IMR-90 (cell line): Measurements from ENCODE around the gene LEPROT. TPM values are rescaled to one million over a fixed set of nuclear protein-coding genes. Genes with fewer than 3 reads are reported as not detected.
A peak's percentile ranks its signal among the peaks of the same experiment; 100 is the strongest.

Source experiments
- ATAC-seq: fragments of 200-7000 bp; cut with Tn5 transposase; 2 replicates; pipeline ENCODE4 v1.9.1; 2020; ENCODE audit warnings: low read depth, mild to moderate bottlenecking, moderate library complexity
- BruUV-seq: library from RNA; stranded (reverse); fragments of 400-500 nt; replicated peaks from 2 replicates; lab custom pipeline; 2021; lab: Mats Ljungman, UMichigan
- CTCF ChIA-PET: fragments of 300-600 bp; formaldehyde crosslinking; extraction: SDS; loops from one replicate; lab custom pipeline; 2021; ENCODE audit warnings: antibody characterized with exemption; lab: Yijun Ruan, JAX
- POLR2A ChIA-PET: fragments of 300-600 bp; sonication (Branson Sonifier 250); formaldehyde crosslinking; loops from one replicate; lab custom pipeline; 2022; ENCODE audit warnings: antibody characterized with exemption; ENCODE audit not compliant: unreplicated experiment; lab: Charles Lee
- DNase-seq: peaks from one replicate; pipeline ENCODE4 v3.0.0; 2013
- H2AFZ ChIP-seq: replicated peaks from 2 replicates; pipeline ENCODE3; 2013; ENCODE audit warnings: low read length, mild to moderate bottlenecking; ENCODE audit not compliant: poor library complexity
- H2AK5ac ChIP-seq: 2 replicates; pipeline ENCODE4 v1.6.1; 2013; ENCODE audit warnings: low read depth, low read length, inconsistent platforms
- H2AK9ac ChIP-seq: replicated peaks from 2 replicates; pipeline ENCODE3; 2013; ENCODE audit warnings: mild to moderate bottlenecking, low read depth, low read length, moderate library complexity; ENCODE audit not compliant: poor library complexity
- H2BK120ac ChIP-seq: 2 replicates; pipeline ENCODE4 v1.6.1; 2013; ENCODE audit warnings: low read depth, low read length, inconsistent platforms
- H2BK15ac ChIP-seq: 3 replicates; pipeline ENCODE4 v1.6.1; 2013; ENCODE audit warnings: low read depth, low read length, inconsistent platforms
- H2BK20ac ChIP-seq: 2 replicates; pipeline ENCODE4 v1.6.1; 2013; ENCODE audit warnings: low read depth, mild to moderate bottlenecking, inconsistent platforms, low read length, moderate library complexity
- H2BK5ac ChIP-seq: 2 replicates; pipeline ENCODE4 v1.6.1; 2013; ENCODE audit warnings: mild to moderate bottlenecking, low read depth, low read length, inconsistent platforms; ENCODE audit not compliant: poor library complexity, severe bottlenecking
- H3K14ac ChIP-seq: replicated peaks from 2 replicates; pipeline ENCODE4 v1.6.1; 2013; ENCODE audit warnings: low read depth, low read length, inconsistent platforms
- H3K18ac ChIP-seq: 2 replicates; pipeline ENCODE4 v1.6.1; 2013; ENCODE audit warnings: low read depth, low read length, control low read depth
- H3K23ac ChIP-seq: 2 replicates; pipeline ENCODE4 v1.6.1; 2013; ENCODE audit warnings: low read depth, low read length, inconsistent platforms
- H3K27ac ChIP-seq: 2 replicates; pipeline ENCODE4 v1.5.1; 2013; ENCODE audit warnings: mild to moderate bottlenecking, control low read depth, low read length; ENCODE audit not compliant: insufficient read depth
- H3K27me3 ChIP-seq: 2 replicates; pipeline ENCODE4 v1.6.1; 2013; ENCODE audit warnings: low read length; ENCODE audit not compliant: control insufficient read depth, insufficient read depth
- H3K36me3 ChIP-seq: 2 replicates; pipeline ENCODE4 v1.6.1; 2013; ENCODE audit warnings: low read length, mixed read lengths; ENCODE audit not compliant: control insufficient read depth, insufficient read depth
- H3K4ac ChIP-seq: 2 replicates; pipeline ENCODE4 v1.6.1; 2013; ENCODE audit warnings: low read depth, low read length, inconsistent platforms
- H3K4me1 ChIP-seq: 2 replicates; pipeline ENCODE4 v1.6.1; 2013; ENCODE audit warnings: low read length, mixed read lengths; ENCODE audit not compliant: control insufficient read depth, insufficient read depth
- H3K4me2 ChIP-seq: 2 replicates; pipeline ENCODE4 v1.6.1; 2013; ENCODE audit warnings: low read depth, mild to moderate bottlenecking, control low read depth, low read length, moderate library complexity
- H3K4me3 ChIP-seq: 2 replicates; pipeline ENCODE4 v1.5.1; 2013; ENCODE audit warnings: low read depth, mild to moderate bottlenecking, control low read depth, low read length, moderate library complexity; ENCODE audit not compliant: insufficient read depth
- H3K56ac ChIP-seq: 2 replicates; pipeline ENCODE4 v1.6.1; 2013; ENCODE audit warnings: low read length, inconsistent platforms; ENCODE audit not compliant: insufficient read depth; ENCODE audit errors: extremely low read depth
- H3K79me1 ChIP-seq, 2 experiments: 2 replicates each; pipeline ENCODE4 v1.6.1; 2013; ENCODE audit warnings: low read length in 2 of 2, inconsistent platforms in 1 of 2, low read depth in 1 of 2
- H3K9ac ChIP-seq: 2 replicates; pipeline ENCODE4 v1.6.1; 2013; ENCODE audit warnings: low read depth, low read length, control low read depth
- H3K9me1 ChIP-seq: 2 replicates; pipeline ENCODE4 v1.6.1; 2013; ENCODE audit warnings: low read length, inconsistent platforms; ENCODE audit not compliant: insufficient read depth
- H3K9me3 ChIP-seq: 2 replicates; pipeline ENCODE4 v1.6.1; 2013; ENCODE audit warnings: low read length; ENCODE audit not compliant: control insufficient read depth, insufficient read depth
- H4K20me1 ChIP-seq: 2 replicates; pipeline ENCODE4 v1.6.1; 2013; ENCODE audit warnings: low read length, inconsistent platforms; ENCODE audit not compliant: insufficient read depth
- H4K5ac ChIP-seq: 2 replicates; pipeline ENCODE4 v1.6.1; 2013; ENCODE audit warnings: mild to moderate bottlenecking, low read depth, low read length, control low read depth
- H4K8ac ChIP-seq, 2 experiments: 2 replicates each; pipeline ENCODE4 v1.6.1; 2013; ENCODE audit warnings: low read depth in 2 of 2, low read length in 2 of 2, control low read depth in 1 of 2, inconsistent platforms in 1 of 2
- H4K91ac ChIP-seq: 2 replicates; pipeline ENCODE4 v1.6.1; 2013; ENCODE audit warnings: low read depth, low read length, inconsistent platforms; ENCODE audit not compliant: insufficient read depth
- CTCF ChIP-seq: conservative IDR thresholded peaks from 2 replicates; pipeline ENCODE4 v1.5.1; 2012; ENCODE audit warnings: mild to moderate bottlenecking, low read depth, low read length, improper control_type of control experiment
- FOS ChIP-seq: fragments of 150-350 bp; IDR thresholded peaks from 2 replicates; pipeline ENCODE4 v1.6.1; 2016; ENCODE audit warnings: low read depth, low read length
- MXI1 ChIP-seq: IDR thresholded peaks from 2 replicates; pipeline ENCODE4 v1.6.1; 2012; ENCODE audit warnings: low read depth, mild to moderate bottlenecking, low read length, moderate library complexity, borderline replicate concordance
- RAD21 ChIP-seq: IDR thresholded peaks from 2 replicates; pipeline ENCODE4 v1.6.1; 2012; ENCODE audit warnings: low read length, improper control_type of control experiment
- RCOR1 ChIP-seq: IDR thresholded peaks from 2 replicates; pipeline ENCODE4 v1.6.1; 2012; ENCODE audit warnings: mild to moderate bottlenecking, low read length, improper control_type of control experiment; ENCODE audit not compliant: insufficient replicate concordance
- USF2 ChIP-seq: fragments of 150-350 bp; IDR thresholded peaks from 2 replicates; pipeline ENCODE4 v1.6.1; 2017; ENCODE audit warnings: mild to moderate bottlenecking, antibody characterized with exemption, low read length, low read depth
- WGBS, 2 experiments: methylation state at CpG; one replicate each; pipeline versions ENCODE4 v1.1.5 to v1.1.7; 2013; ENCODE audit warnings: missing lambda C conversion rate in 2 of 2; ENCODE audit not compliant: insufficient read length in 1 of 2; ENCODE audit errors: extremely low coverage in 2 of 2; 5-methylcytosine and 5-hydroxymethylcytosine counted together
- dilution Hi-C: fragments of 300-500 bp; cut with HindIII; formaldehyde crosslinking; loops from one replicate; pipeline ENCODE4 v1.14.3; 2018; ENCODE audit warnings: low sequenced_read_pairs; ENCODE audit not compliant: unreplicated experiment
- in situ Hi-C: fragments of 300-500 bp; cut with MboI; formaldehyde crosslinking; loops from 3 replicates; pipeline ENCODE4 v1.14.3; 2019; ENCODE audit warnings: low sequenced_read_pairs, inconsistent platforms, mixed read lengths
- intact Hi-C: fragments of 100-400 bp; cut with micrococcal nuclease; formaldehyde crosslinking; loops from 2 replicates; pipeline ENCODE4 v1.10.0; 2022
- polyA plus RNA-seq, 3 experiments: library from polyadenylated mRNA; depleted of rRNA; stranded (reverse); fragments of >200 nt; gene quantifications; 2 replicates each; pipeline ENCODE4 v1.2.3, GENCODE V29; 2012; ENCODE audit warnings: low replicate concordance in 1 of 3
- total RNA-seq: library from RNA; depleted of rRNA; stranded (reverse); fragments of >200 nt; gene quantifications from 2 replicates; pipeline ENCODE4 v1.2.3, GENCODE V29; 2012

Gene LEPROT
- total and polyA plus RNA-seq, 2 of the 4 experiments (the other 2 are of a cell fraction): 21.0 to 40.2 TPM

GRCh38 chr1:65393347-65393746 lies 27.1 kb upstream of the LEPROT start:
- dilution Hi-C loops (no loop called here), in situ Hi-C loops (no loop called here), intact Hi-C loops (no loop called here)
- no peak for TF ChIP-seq MXI1
- no peak for TF ChIP-seq RAD21
- TF ChIP-seq CTCF: no peak
- TF ChIP-seq USF2: no peak
- TF ChIP-seq RCOR1: no peak
- no peak for TF ChIP-seq FOS
- Histone ChIP-seq H3K18ac (no peak overlapping the region), H3K23ac (no peak overlapping the region), H3K27me3 (no peaks in the 10 kb centered on the region), H3K9me1 (no peaks in the 10 kb centered on the region), H3K79me1 (no peaks in the 10 kb centered on the region), H2BK120ac (no peak overlapping the region), H4K5ac (no peak overlapping the region), H2BK20ac (no peak overlapping the region), H4K8ac (no peak overlapping the region), H3K9me3 (no peaks in the 10 kb centered on the region), H2AK5ac (no peak overlapping the region), H2BK15ac (no peak overlapping the region), H3K9ac (no peak overlapping the region), H2AK9ac (no peak overlapping the region), H3K4me3 (no peak overlapping the region), H3K36me3 (no peaks in the 10 kb centered on the region), H3K4ac (no peak overlapping the region), H3K4me1 (no peaks in the 10 kb centered on the region), H3K27ac (no peak overlapping the region), H2AFZ (no peak overlapping the region), H3K14ac (no peak overlapping the region), H3K56ac (no peak overlapping the region), H2BK5ac (no peak overlapping the region), H3K4me2 (no peak overlapping the region), H4K91ac (no peak overlapping the region), H4K20me1 (no peaks in the 10 kb centered on the region)
- WGBS, 2 experiments: 60% methylated on average over 1 of the region's 2 CpGs; no CpG with 5 or more reads in 1 of the 2 experiments
- ChIA-PET POLR2A (no interaction called here), CTCF (no interaction called here)
- ATAC-seq (peak; percentile 42), DNase-seq (peak; percentile 34)
- BruUV-seq: no TSS peak
